Raji (cell line): Measurements from ENCODE around the gene CEP126.

ENCODE experiments used
- POLR2A ChIP-seq: IDR thresholded peaks from 2 replicates; pipeline ENCODE4 v1.6.1; 2011; ENCODE audit warnings: low read depth, low read length, control low read depth; ENCODE audit not compliant: insufficient read depth

CEP126 gene

DNA sequence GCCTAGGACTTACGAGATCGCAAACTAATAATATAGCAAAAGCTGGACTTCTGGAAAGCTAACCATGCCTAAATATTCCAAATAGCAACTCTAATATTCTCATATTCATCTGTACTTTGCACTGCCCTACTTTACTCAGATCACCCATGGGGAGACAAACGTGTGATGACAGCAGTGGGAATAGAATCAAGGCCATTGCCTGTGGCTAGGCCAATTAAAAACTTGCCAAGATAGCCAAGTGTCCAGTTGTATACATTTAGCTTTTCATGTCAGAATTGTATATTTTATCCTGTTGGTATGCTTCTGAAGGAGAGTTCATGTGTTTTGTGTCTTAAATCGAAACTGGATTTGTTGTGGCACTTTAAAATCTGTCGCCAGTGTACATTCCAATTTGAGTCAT lies 1.2 kb upstream of the CEP126 start:
- no peak for TF ChIP-seq POLR2A

DNA sequence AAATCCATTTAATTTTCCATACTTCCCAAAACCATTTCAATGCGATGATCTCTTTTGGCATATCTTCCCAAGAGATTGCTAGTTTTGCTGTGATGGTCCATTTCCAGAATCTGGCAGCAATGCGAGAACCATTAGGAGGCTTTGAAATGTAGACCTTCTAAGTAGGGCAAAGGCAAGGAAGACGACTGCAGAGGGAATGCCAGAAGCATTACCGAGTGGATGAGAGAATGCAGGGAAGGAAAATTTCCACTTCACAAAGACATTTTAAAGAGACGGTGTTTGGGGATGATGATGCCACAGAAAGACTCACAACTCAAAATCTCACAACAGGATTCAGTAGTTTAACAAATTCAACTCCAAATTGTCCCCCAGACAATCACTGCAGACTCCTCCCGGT lies 471 bp upstream of the CEP126 start:
- no peak for TF ChIP-seq POLR2A

DNA sequence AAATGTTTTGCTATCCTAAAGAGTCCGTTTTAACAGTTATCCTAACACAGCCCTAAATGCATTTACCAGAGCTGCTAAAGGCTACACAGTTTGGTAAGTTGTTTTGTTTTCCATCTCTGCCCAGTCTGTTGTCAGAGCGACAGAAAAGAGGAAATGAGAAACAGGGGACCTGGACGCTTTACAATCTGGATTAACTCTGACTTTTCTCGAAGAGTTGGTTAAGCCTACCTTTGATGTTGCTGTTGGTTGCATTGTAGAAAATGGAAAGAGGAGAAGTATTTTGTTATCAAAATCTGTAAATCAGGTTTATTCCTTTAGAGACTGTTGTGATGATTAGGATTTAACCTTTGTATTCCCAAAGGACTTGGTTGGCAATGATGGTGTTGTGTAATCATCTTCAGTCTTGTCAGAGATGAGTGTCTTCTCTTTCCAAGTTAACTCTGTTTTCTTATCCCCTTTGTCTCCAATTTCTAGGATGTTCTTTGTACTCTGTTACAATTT lies 1.0 kb downstream of the CEP126 start:
- TF ChIP-seq POLR2A: no peak

DNA sequence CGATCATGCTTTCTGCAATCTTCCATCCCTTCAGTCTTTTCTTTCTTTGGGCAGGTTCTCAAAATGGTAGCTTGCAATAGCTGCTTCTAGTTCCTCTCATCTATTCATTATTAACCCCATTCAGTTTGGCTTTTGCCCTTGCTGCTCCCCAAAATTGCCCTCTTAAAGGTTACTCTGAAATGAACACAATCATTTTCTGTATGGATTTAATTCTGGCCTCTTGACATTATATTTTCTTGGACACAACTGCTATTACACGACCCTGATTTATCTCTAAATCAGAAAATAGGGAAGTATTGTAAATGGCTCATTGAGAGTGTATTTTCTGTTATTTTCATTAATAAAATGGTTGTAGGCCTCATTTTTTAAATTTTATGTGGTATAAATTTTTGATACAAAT lies 1.6 kb downstream of the CEP126 start, which contains the start of gene ANGPTL5:
TSS of gene ANGPTL5 (minus strand) at position 101 of the 400 bp plus-strand sequence. CDS start 8,613 bp downstream, outside the sequence.
- no peak for TF ChIP-seq POLR2A

DNA sequence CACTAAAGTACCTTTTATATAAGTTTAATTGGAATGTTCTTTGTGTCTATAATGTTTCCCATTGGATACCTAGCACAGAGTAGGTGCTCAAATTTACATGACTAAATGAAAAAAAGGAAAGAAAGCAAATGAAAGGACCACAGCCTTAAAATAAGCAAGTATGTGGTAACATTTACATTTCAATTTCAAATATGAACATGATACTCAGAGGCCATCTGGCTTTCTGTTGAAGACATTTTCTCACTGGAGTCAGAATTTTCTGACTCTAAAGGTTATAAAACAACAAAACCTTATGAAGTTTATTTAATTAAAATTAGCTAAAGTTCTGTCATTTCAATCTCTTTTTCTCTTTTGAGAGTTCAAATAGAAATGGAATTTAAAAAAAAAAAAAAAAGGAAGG lies 2.4 kb downstream of the CEP126 start:
- TF ChIP-seq POLR2A: no peak

DNA sequence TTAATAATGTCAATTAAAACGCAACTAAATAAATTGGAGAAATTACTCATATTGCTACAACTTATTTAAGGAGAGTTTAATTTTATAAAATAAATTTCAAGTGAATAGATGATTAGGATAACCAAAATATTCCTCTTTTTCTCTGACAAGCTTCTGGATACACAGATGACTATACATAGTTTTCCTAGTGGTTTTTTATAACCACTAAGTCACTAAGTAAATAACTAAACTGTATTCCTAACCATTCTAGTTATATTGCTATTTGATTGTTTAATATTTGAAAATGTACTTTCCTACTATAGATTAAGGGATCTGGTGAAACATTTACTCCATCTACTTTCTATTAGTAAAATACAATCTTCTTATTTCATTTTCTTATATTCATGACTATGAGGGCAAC lies 6.2 kb downstream of the CEP126 start:
- no peak for TF ChIP-seq POLR2A

DNA sequence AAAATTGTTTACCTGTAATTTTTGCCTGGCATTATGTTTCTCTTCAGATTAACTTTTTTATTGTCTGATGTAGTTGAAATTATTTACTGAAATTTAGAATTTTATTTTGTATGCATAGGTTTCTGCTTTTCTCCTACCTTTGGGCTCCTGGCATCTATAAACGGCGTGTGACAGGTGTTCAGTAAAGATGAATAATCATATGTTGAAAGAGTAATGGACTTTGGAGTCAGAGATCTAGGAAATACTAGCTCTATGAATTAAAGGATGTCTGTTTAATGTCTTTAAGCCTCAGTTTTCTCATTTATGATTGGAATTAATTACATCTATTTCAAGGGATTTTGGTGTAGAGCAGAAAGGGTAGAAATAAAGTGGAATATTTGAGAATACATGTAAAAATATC lies 8.7 kb downstream of the CEP126 start:
- no peak for TF ChIP-seq POLR2A

DNA sequence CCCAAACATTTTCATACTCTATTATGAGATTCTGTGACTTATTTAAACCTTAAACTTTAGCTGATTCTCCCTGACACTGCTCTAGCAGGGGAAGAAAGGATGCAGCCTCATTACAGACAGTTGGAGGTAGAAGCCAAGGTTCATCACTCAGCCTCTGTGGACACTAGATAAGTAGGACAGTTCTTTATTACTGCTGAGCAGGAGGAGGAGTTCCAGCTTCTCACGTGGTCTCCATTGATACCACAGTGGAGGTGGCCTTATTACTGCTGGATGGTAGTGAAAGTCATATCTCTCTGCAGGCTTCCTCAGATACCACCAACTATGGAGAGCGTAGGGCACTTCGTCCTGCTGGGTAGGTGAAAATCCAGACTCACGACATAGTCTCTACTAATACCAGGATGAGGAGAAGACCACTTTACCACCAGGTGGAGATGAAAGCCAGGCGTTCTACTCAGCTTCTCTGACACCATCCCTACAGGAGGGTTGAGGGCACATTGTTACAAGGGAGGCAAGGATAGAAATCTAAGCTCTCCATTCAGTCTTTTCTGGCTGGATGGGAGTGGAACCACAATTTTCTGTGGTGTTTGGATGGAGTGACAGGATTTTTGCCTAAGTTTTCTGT lies 14.6 kb downstream of the CEP126 start:
- no peak for TF ChIP-seq POLR2A

DNA sequence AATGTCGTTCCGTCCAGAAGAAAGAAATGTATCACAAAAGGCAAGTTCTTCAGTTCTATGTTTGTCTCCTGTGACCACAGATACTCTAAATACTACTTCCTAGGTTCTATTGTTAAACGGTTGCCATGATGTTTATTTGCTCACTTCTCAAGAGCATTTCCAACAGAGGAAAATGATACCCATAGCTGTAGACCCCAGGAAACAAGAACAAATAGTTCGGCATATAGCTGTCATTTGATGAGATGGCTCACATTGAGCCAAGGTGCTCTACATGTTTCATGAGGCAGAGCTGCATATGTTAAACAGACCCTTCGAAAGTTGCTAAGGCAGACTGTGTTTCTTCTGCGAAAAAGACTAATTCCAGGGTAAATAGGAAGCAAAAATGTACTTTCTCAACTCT lies 16.9 kb downstream of the CEP126 start:
- TF ChIP-seq POLR2A: no peak

DNA sequence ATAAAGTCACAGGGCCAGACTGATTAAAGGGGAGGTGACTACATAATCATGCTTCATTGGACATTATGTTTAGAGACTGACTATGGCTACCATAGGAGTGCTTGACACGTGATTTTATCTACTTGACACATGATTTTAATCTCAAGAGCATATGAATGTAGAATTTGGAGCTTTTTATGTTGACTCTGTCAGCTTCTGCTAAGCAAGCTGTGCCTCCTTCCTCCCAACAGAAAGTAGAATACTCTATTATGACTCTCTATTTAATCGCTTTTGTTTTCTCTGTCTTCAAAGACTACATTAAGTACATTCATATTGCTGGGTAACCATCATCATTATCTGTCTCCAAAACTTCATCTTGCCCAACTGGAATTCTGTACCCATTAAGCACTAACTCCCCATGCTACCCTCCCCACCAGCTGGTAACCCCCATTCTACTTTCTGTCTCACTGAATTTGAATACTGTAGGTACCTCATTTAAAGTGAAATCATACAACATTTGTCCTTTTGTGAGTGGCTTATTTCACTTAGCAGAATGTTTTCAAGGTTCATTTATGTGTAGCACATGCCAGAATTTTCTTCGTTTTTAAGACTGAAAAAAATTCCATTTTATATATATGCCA lies 26.2 kb downstream of the CEP126 start:
- TF ChIP-seq POLR2A: no peak

DNA sequence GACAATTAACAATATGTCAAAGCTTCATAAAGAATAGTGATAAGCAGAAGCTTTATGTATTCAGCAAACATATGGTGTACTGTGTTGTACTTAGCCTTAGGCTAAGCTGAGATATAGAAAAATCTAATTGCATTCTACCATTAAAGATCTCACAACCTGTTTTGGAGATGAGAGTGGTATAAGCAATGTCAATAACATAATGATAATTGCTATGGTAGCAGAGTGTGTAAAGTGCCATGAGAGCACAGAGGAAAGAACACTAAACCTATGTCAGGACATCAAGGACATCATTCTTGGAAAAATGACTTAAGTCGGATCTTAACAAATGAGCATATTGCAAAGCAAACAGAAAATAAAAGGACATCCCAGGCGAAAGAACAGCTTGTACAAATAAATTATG lies 30.1 kb downstream of the CEP126 start:
- TF ChIP-seq POLR2A: no peak

DNA sequence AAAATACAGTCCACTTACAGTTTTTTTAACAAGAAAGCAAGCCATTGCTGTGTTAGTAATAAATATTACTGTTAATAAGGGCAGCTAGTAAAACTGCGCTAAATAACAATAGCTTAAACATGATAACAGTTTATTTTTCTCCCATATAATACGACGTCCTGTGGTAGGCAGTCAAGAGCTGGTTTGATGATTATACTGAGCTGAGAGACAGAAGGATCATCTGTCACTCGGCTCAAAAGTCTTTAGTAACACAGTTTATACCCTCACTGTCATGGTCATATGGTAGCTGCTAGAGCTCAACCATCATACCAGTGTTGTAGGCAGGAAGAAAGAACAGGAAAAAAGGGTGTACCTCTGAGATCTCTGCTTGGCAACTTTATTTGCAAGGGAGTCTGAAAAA lies 30.6 kb downstream of the CEP126 start:
- TF ChIP-seq POLR2A: no peak

DNA sequence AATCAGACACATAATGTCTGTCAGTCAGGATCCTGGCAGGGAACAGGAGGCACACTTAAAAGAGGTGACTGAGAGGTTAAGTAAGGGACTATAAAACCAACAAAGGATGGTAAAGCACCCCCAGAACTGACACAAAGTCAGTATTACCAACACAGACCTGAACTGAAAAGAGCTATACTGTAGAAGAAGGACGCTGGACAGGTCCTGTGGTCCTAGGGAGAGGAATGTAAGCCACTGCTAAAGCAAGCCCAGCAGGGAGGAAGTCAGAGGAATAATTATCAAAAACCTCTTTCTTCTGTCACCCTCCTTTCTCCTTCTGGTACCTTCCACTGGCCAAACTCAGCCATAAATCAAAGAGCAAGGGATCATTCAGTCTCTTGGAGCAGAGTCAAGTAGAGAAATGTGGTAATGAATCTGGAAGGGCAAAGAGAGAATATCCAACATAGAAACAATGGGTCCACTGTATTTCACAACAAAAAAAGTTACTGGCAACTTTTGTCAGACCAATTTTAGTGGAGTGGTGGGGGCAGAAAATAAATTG lies 34.9 kb downstream of the CEP126 start:
- TF ChIP-seq POLR2A: no peak

DNA sequence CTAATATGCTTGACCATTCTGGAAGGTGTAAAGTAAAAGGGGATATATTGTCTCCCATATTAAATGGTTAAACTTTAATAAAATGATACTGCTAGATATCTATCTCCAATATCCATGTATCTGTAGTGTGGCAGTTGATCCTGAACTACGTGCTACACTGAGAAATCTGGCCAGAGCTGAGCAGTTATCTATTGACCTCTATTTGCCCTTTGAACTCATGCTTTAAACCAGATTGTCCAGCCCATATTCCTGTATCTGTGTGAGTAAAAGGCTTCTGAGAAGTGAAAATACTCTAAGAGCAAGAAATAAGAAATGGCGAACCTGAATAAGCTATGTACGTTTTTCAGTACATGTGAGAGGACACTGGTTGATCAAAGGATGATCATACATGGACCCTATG lies 40.5 kb downstream of the CEP126 start:
- no peak for TF ChIP-seq POLR2A

DNA sequence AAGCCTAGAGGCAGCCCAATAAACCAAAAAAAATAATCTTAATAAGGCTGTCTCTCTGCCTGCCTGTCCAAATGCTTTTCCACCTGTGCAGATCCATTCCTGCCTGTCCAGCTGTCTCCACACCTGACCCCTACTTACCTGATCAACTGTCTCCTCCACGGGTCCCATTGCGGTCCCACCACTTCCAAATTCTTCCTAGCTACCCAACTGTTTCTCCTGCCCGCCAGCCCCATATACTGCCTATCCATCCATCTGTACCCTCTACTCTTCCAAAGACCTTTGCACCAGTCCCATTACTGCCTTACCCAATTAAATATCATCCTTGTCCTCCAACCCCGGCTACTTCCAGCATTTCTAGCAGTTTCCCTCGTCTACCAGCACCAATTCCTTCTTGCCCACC lies 40.9 kb downstream of the CEP126 start:
- TF ChIP-seq POLR2A: no peak

DNA sequence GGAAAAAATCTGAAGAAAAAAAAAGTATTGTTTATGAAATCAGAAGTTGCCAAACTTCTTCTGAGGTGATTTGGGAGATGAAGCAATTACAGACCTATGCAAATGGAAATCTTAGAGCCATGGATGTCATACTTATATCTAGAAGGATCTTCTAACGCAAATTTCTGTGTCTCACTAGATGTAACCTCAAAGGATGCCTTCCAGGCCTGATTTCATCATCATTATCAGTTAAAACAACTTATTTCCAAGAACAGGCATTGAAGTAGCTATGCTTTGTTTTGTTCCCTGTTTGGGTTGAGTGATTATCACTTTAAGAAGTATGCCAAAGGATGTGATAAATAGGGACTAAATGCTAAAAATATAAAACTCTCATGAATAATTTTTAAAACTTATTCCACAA lies 45.4 kb downstream of the CEP126 start:
- no peak for TF ChIP-seq POLR2A
